HEK293 (cell line): ENCODE data around the gene ZNF646.
A peak's percentile ranks its signal among the peaks of the same experiment; 100 is the strongest.

Source experiments
- CTCF ChIA-PET: fragments of 350-600 bp; formaldehyde crosslinking; extraction: SDS; loops from one replicate; lab custom pipeline; 2021; ENCODE audit warnings: antibody characterized with exemption; lab: Yijun Ruan, JAX
- POLR2A ChIA-PET: fragments of 300-600 bp; formaldehyde crosslinking; extraction: SDS; loops from one replicate; lab custom pipeline; 2020; ENCODE audit warnings: antibody characterized with exemption, inconsistent platforms; lab: Yijun Ruan, JAX
- H3K27ac ChIP-seq: fragments of 200-500 bp; sonication (Bioruptor generic); 2 replicates; pipeline ENCODE4 v1.5.1; 2014; ENCODE audit warnings: low read depth, low read length, control low read depth, inconsistent platforms; ENCODE audit errors: extremely low read depth
- H3K36me3 ChIP-seq, 2 experiments: fragments of 200-500 bp in 1 of 2; sonication (Bioruptor generic) in 1 of 2; 1 replicate in 1 of 2; 2 replicates in 1 of 2; pipeline ENCODE4 v1.5.1; 2014 to 2017; ENCODE audit warnings: inconsistent platforms in 2 of 2, low read length in 2 of 2; ENCODE audit not compliant: control insufficient read depth in 2 of 2, insufficient read depth in 1 of 2
- H3K4me1 ChIP-seq: fragments of 200-500 bp; sonication (Bioruptor generic); 2 replicates; pipeline ENCODE4 v1.5.1; 2014; ENCODE audit warnings: mild to moderate bottlenecking, low read length, inconsistent platforms; ENCODE audit not compliant: control insufficient read depth, insufficient read depth
- H3K4me3 ChIP-seq: 2 replicates; pipeline ENCODE4 v1.5.1; 2011; ENCODE audit warnings: low read depth, mild to moderate bottlenecking, control low read depth, low read length, moderate library complexity
- H3K9me3 ChIP-seq: fragments of 200-500 bp; sonication (Bioruptor generic); 2 replicates; pipeline ENCODE4 v1.5.1; 2014; ENCODE audit warnings: low read depth, low read length, inconsistent platforms; ENCODE audit not compliant: control insufficient read depth, insufficient read depth
- GFI1B ChIP-seq: fragments of 450-650 bp; formaldehyde crosslinking; IDR thresholded peaks from 2 replicates; pipeline ENCODE4 v1.5.1; 2016; ENCODE audit warnings: missing biosample characterization, missing genetic modification characterization
- GLIS1 ChIP-seq: fragments of 450-650 bp; formaldehyde crosslinking; IDR thresholded peaks from 2 replicates; pipeline ENCODE4 v1.5.1; 2016; ENCODE audit warnings: missing biosample characterization, missing genetic modification characterization
- GLIS2 ChIP-seq: fragments of 450-650 bp; formaldehyde crosslinking; IDR thresholded peaks from 2 replicates; pipeline ENCODE4 v1.5.1; 2016; ENCODE audit warnings: missing biosample characterization, missing genetic modification characterization
- HOXC10 ChIP-seq: sonication (generic); formaldehyde crosslinking; IDR thresholded peaks from 2 replicates; pipeline ENCODE4 v1.8.1; 2023; ENCODE audit warnings: mild to moderate bottlenecking, missing genetic modification reagents
- SCRT1 ChIP-seq: fragments of 450-650 bp; formaldehyde crosslinking; IDR thresholded peaks from 2 replicates; pipeline ENCODE4 v1.5.1; 2016; ENCODE audit warnings: missing biosample characterization, missing genetic modification characterization, borderline replicate concordance
- ZBTB48 ChIP-seq: fragments of 450-650 bp; formaldehyde crosslinking; IDR thresholded peaks from 2 replicates; pipeline ENCODE4 v1.5.1; 2016; ENCODE audit warnings: missing biosample characterization, missing genetic modification characterization
- ZBTB8A ChIP-seq: fragments of 450-650 bp; formaldehyde crosslinking; IDR thresholded peaks from 2 replicates; pipeline ENCODE4 v1.5.1; 2016; ENCODE audit warnings: missing biosample characterization, missing genetic modification characterization
- ZFHX2 ChIP-seq: fragments of 450-650 bp; formaldehyde crosslinking; conservative IDR thresholded peaks from 2 replicates; pipeline ENCODE4 v1.5.1; 2016; ENCODE audit warnings: missing biosample characterization, missing genetic modification characterization
- ZNF10 ChIP-seq: fragments of 450-650 bp; formaldehyde crosslinking; IDR thresholded peaks from 2 replicates; pipeline ENCODE4 v1.5.1; 2017; ENCODE audit warnings: missing biosample characterization, missing genetic modification characterization
- ZNF132 ChIP-seq: fragments of 450-650 bp; formaldehyde crosslinking; IDR thresholded peaks from 2 replicates; pipeline ENCODE4 v1.5.1; 2017; ENCODE audit warnings: missing biosample characterization, missing genetic modification characterization, borderline replicate concordance
- ZNF169 ChIP-seq: fragments of 450-650 bp; formaldehyde crosslinking; IDR thresholded peaks from 2 replicates; pipeline ENCODE4 v1.5.1; 2016; ENCODE audit warnings: missing biosample characterization, missing genetic modification characterization
- ZNF335 ChIP-seq: fragments of 450-650 bp; formaldehyde crosslinking; conservative IDR thresholded peaks from 2 replicates; pipeline ENCODE4 v1.5.1; 2016; ENCODE audit warnings: missing biosample characterization, missing genetic modification characterization
- ZNF521 ChIP-seq: fragments of 450-650 bp; formaldehyde crosslinking; IDR thresholded peaks from 2 replicates; pipeline ENCODE4 v1.5.1; 2017; ENCODE audit warnings: missing biosample characterization, mild to moderate bottlenecking, missing genetic modification characterization
- ZNF585B ChIP-seq: fragments of 450-650 bp; formaldehyde crosslinking; IDR thresholded peaks from 2 replicates; pipeline ENCODE4 v1.5.1; 2016; ENCODE audit warnings: missing biosample characterization, missing genetic modification characterization
- ZNF624 ChIP-seq: fragments of 450-650 bp; formaldehyde crosslinking; IDR thresholded peaks from 2 replicates; pipeline ENCODE4 v1.5.1; 2017; ENCODE audit warnings: missing biosample characterization, missing genetic modification characterization
- ZNF660 ChIP-seq: fragments of 450-650 bp; IDR thresholded peaks from 2 replicates; pipeline ENCODE4 v1.5.1; 2018; ENCODE audit warnings: missing biosample characterization, mild to moderate bottlenecking, missing genetic modification characterization
- ZNF768 ChIP-seq: fragments of 450-650 bp; formaldehyde crosslinking; IDR thresholded peaks from 2 replicates; pipeline ENCODE4 v1.5.1; 2018; ENCODE audit warnings: missing biosample characterization, mild to moderate bottlenecking, missing genetic modification characterization
- ZNF785 ChIP-seq: fragments of 450-650 bp; formaldehyde crosslinking; IDR thresholded peaks from 2 replicates; pipeline ENCODE4 v1.5.1; 2016; ENCODE audit warnings: missing biosample characterization, missing genetic modification characterization
- ZNF791 ChIP-seq: fragments of 450-650 bp; formaldehyde crosslinking; IDR thresholded peaks from 2 replicates; pipeline ENCODE4 v1.5.1; 2016; ENCODE audit warnings: missing biosample characterization, missing genetic modification characterization
- TF ChIP-seq, protein P1 (sequence below): fragments of 450-650 bp; formaldehyde crosslinking; IDR thresholded peaks from 2 replicates; pipeline ENCODE4 v1.5.1; 2017; ENCODE audit warnings: missing biosample characterization, missing genetic modification characterization
- TF ChIP-seq, protein P2 (sequence below): fragments of 450-650 bp; formaldehyde crosslinking; IDR thresholded peaks from 2 replicates; pipeline ENCODE4 v1.5.1; 2016; ENCODE audit warnings: missing biosample characterization, missing genetic modification characterization
- TF ChIP-seq, protein P3 (sequence below): fragments of 450-650 bp; formaldehyde crosslinking; IDR thresholded peaks from 2 replicates; pipeline ENCODE4 v1.5.1; 2016; ENCODE audit warnings: missing biosample characterization, missing genetic modification characterization
- TF ChIP-seq, protein P4 (sequence below): fragments of 450-650 bp; formaldehyde crosslinking; IDR thresholded peaks from 2 replicates; pipeline ENCODE4 v1.5.1; 2016; ENCODE audit warnings: missing biosample characterization, missing genetic modification characterization
- TF ChIP-seq, protein P5 (sequence below): fragments of 450-650 bp; formaldehyde crosslinking; IDR thresholded peaks from 2 replicates; pipeline ENCODE4 v1.5.1; 2016; ENCODE audit warnings: missing biosample characterization, missing genetic modification characterization
- TF ChIP-seq, protein P6 (sequence below): fragments of 450-650 bp; formaldehyde crosslinking; IDR thresholded peaks from 2 replicates; pipeline ENCODE4 v1.5.1; 2016; ENCODE audit warnings: missing biosample characterization, missing genetic modification characterization

The ZNF646 gene

DNA sequence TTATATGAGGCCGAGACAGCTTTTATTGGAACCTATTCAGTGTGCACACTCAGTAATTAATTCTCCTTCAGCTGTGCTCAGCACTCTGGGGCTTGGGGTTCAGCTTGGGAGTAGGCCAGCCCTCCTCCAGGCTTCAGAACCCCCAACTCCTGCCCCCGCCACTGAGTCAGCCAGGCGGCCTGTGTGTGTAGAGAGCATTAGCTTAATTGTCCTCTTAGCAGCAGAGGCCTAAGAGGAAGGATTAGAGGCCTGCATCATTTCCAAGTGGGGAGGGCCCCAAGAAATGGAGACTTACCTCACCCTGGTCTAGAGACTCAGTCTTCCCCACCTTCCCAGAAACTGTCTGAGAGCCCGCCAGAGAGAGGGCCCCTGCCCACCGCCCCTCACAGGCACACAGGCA lies 13.7 kb downstream of the ZNF646 start:
- CTCF ChIA-PET: no interaction called here

DNA sequence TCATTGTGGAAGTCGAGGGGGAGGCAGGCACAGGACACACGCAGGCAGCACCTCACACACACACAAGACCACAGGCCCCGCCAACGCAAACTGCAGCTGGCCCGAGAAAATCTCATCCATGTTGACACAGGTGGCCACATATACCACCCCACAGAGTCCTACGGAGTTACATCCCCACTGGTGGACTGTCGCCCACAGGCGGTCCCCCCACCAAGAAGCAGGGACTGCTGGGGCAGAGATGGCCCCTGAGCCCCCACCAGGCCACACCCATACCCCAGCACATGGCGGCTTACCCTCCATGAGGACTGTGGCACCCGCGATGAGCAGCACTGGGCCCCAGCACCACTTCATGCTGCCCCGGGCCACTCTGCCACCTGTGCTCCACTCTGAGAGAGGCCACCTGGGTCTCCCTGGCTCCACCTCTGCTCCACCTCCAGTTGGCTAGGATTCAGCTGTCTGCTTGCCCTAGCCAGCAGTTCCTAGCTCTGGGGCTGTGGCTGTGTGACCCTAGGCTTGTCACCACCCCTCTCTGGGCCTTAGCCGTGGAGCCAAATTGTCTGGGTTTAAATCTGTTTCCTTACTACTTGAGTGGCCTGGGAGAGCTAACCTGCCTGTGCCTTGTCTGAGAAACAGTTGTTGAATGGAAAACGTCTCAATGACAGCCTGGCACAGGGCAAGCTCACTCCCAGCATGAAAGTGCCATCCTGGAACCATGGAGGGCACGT lies 14.4 kb downstream of the ZNF646 start, which contains the start of gene PRSS53:
Gene PRSS53, minus strand, starts transcription at position 485 of the 725 bp plus-strand sequence. Its CDS starts 134 bp downstream, at position 351.
- peaks cover 3% of the 10 kb centered on the region; the same call in 1 of the 2 replicates for H3K4me1 ChIP-seq
- CTCF ChIA-PET: no interaction called here
- no peak for TF ChIP-seq ZNF585B (tag by site-specific recombination)
- no peak for TF ChIP-seq HOXC10
- TF ChIP-seq ZNF335 (tag by site-specific recombination): no peak
- TF ChIP-seq, protein P1, sequence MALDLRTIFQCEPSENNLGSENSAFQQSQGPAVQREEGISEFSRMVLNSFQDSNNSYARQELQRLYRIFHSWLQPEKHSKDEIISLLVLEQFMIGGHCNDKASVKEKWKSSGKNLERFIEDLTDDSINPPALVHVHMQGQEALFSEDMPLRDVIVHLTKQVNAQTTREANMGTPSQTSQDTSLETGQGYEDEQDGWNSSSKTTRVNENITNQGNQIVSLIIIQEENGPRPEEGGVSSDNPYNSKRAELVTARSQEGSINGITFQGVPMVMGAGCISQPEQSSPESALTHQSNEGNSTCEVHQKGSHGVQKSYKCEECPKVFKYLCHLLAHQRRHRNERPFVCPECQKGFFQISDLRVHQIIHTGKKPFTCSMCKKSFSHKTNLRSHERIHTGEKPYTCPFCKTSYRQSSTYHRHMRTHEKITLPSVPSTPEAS (tag by site-specific recombination): no peak
- peak; percentile 57 for TF ChIP-seq GLIS1 (tag by site-specific recombination)
- no peak for TF ChIP-seq ZNF10
- TF ChIP-seq GLIS2: peak; percentile 43; the same call in 1 of the 2 replicates
- TF ChIP-seq ZNF785: no peak
- peak; percentile 88; the same call in 1 of the 2 replicates for TF ChIP-seq ZNF768 (tag by site-specific recombination)
- TF ChIP-seq, all 188 proteins: peak for 3
- Histone ChIP-seq H3K9me3 (no peaks in the 10 kb centered on the region), H3K27ac (no peak within 1 kb of the TSS), H3K4me3 (no peak within 1 kb of the TSS), H3K36me3 (peaks cover 0 to 46% of the 10 kb centered on the region in 2 experiments; a peak in 2 of 3 replicates)
- POLR2A ChIA-PET: interaction anchor here (0.8 to 1.2 kb wide), 2 partner anchors 11 to 29 kb away, joined by 3 to 4 read pairs; partner anchors contain the start of gene KAT8

More for the DNA sequence above, 13.7 kb downstream of the ZNF646 start:
- TF ChIP-seq, protein P2, sequence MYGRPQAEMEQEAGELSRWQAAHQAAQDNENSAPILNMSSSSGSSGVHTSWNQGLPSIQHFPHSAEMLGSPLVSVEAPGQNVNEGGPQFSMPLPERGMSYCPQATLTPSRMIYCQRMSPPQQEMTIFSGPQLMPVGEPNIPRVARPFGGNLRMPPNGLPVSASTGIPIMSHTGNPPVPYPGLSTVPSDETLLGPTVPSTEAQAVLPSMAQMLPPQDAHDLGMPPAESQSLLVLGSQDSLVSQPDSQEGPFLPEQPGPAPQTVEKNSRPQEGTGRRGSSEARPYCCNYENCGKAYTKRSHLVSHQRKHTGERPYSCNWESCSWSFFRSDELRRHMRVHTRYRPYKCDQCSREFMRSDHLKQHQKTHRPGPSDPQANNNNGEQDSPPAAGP (tag by site-specific recombination): peak; percentile 64
- TF ChIP-seq ZNF624: no peak
- POLR2A ChIA-PET: interaction anchor here (1.2 kb wide), 1 partner anchor 29 kb away, joined by 4 read pairs; the partner anchor contains the start of gene KAT8
- Histone ChIP-seq H3K4me3 (no peak overlapping the region), H3K4me1 (peaks cover 3% of the 10 kb centered on the region; the same call in 1 of the 2 replicates), H3K27ac (no peak overlapping the region), H3K9me3 (no peaks in the 10 kb centered on the region), H3K36me3 (peaks cover 0 to 52% of the 10 kb centered on the region in 2 experiments; a peak in 2 of 3 replicates)

DNA sequence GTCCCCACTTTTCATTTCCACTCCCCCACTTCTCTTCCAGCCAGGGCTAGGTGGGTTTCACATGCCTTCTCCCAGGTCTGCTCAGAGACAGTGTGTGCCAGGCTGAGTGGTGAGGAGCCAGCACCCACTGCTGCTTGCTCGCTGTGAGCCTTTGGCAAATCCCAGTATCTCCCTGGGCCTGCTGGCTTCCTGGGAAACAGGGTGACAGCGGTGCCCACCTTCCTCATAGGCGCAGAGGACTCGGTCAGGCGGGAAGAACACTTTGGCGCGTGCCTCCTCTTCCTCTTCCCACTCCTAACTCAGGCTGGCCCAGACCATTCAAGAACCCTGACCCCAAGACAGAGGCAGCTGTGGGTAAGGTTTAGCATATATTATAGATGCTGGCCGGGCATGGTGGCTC lies 15.0 kb downstream of the ZNF646 start:
- CTCF ChIA-PET: no interaction called here
- no peak for TF ChIP-seq ZFHX2 (tag by site-specific recombination)
- TF ChIP-seq, protein P3, sequence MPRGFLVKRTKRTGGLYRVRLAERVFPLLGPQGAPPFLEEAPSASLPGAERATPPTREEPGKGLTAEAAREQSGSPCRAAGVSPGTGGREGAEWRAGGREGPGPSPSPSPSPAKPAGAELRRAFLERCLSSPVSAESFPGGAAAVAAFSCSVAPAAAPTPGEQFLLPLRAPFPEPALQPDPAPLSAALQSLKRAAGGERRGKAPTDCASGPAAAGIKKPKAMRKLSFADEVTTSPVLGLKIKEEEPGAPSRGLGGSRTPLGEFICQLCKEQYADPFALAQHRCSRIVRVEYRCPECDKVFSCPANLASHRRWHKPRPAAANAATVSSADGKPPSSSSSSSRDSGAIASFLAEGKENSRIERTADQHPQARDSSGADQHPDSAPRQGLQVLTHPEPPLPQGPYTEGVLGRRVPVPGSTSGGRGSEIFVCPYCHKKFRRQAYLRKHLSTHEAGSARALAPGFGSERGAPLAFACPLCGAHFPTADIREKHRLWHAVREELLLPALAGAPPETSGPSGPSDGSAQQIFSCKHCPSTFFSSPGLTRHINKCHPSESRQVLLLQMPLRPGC (tag by site-specific recombination): no peak
- TF ChIP-seq GFI1B (tag by site-specific recombination): no peak
- TF ChIP-seq ZBTB48 (tag by site-specific recombination): no peak
- no peak for TF ChIP-seq SCRT1 (tag by site-specific recombination)
- TF ChIP-seq, protein P4, sequence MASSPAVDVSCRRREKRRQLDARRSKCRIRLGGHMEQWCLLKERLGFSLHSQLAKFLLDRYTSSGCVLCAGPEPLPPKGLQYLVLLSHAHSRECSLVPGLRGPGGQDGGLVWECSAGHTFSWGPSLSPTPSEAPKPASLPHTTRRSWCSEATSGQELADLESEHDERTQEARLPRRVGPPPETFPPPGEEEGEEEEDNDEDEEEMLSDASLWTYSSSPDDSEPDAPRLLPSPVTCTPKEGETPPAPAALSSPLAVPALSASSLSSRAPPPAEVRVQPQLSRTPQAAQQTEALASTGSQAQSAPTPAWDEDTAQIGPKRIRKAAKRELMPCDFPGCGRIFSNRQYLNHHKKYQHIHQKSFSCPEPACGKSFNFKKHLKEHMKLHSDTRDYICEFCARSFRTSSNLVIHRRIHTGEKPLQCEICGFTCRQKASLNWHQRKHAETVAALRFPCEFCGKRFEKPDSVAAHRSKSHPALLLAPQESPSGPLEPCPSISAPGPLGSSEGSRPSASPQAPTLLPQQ (tag by site-specific recombination): no peak
- TF ChIP-seq ZNF169 (tag by site-specific recombination): no peak
- TF ChIP-seq, protein P5, sequence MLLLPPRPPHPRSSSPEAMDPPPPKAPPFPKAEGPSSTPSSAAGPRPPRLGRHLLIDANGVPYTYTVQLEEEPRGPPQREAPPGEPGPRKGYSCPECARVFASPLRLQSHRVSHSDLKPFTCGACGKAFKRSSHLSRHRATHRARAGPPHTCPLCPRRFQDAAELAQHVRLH (tag by site-specific recombination): no peak
- no peak for TF ChIP-seq ZBTB8A (tag by site-specific recombination)
- TF ChIP-seq, protein P6, sequence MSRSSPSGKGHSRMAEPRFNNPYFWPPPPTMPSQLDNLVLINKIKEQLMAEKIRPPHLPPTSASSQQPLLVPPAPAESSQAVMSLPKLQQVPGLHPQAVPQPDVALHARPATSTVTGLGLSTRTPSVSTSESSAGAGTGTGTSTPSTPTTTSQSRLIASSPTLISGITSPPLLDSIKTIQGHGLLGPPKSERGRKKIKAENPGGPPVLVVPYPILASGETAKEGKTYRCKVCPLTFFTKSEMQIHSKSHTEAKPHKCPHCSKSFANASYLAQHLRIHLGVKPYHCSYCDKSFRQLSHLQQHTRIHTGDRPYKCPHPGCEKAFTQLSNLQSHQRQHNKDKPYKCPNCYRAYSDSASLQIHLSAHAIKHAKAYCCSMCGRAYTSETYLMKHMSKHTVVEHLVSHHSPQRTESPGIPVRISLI: no peak
- no peak for TF ChIP-seq ZNF791 (tag by site-specific recombination)
- TF ChIP-seq ZNF132 (tag by site-specific recombination): no peak
- TF ChIP-seq ZNF660 (tag by site-specific recombination): no peak
- no peak for TF ChIP-seq ZNF521

More for the DNA sequence above, 15.0 kb downstream of the ZNF646 start:
- Histone ChIP-seq H3K36me3 (peaks cover 0 to 45% of the 10 kb centered on the region in 2 experiments; a peak in 2 of 3 replicates), H3K4me3 (no peak overlapping the region), H3K27ac (no peak overlapping the region), H3K4me1 (peaks cover 3% of the 10 kb centered on the region; the same call in 1 of the 2 replicates), H3K9me3 (no peaks in the 10 kb centered on the region)
- POLR2A ChIA-PET: interaction anchor here (0.8 to 1.2 kb wide), 2 partner anchors 12 to 28 kb away, joined by 3 to 4 read pairs; partner anchors contain the start of gene KAT8
